HL-60 (cell line): Measurements from ENCODE around the gene PCCA.

Experiments
- DNase-seq, 2 experiments: peaks; one replicate each; pipeline ENCODE4 v3.0.0-alpha.2; 2010 to 2020; ENCODE audit warnings: low read depth in 1 of 2, low spot score in 1 of 2
- H3K27ac ChIP-seq: fragments of 250-450 bp; sonication (Bioruptor Pico); replicated peaks from 2 replicates; pipeline ENCODE4 v1.5.1; 2020; ENCODE audit warnings: mild to moderate bottlenecking, moderate library complexity
- H3K27me3 ChIP-seq: fragments of 250-450 bp; sonication (Bioruptor Pico); 2 replicates; pipeline ENCODE4 v1.5.1; 2021; ENCODE audit warnings: mild to moderate bottlenecking, moderate library complexity; ENCODE audit not compliant: insufficient read depth, poor library complexity, severe bottlenecking
- H3K4me3 ChIP-seq: replicated peaks from 2 replicates; pipeline ENCODE4 v1.5.1; 2011; ENCODE audit warnings: mild to moderate bottlenecking, control low read depth, low read length; ENCODE audit not compliant: insufficient read depth
- CTCF ChIP-seq: IDR thresholded peaks from one replicate; pipeline ENCODE4 v1.5.1; 2011; ENCODE audit warnings: low read length, control low read depth, inconsistent platforms; ENCODE audit not compliant: insufficient read depth
- GABPA ChIP-seq: IDR thresholded peaks from 2 replicates; pipeline ENCODE4 v1.6.1; 2012; ENCODE audit warnings: low read depth
- POLR2AphosphoS5 ChIP-seq: IDR thresholded peaks from 2 replicates; pipeline ENCODE4 v1.6.1; 2012; ENCODE audit warnings: low read depth
- SPI1 ChIP-seq: IDR thresholded peaks from 2 replicates; pipeline ENCODE4 v1.6.1; 2012; ENCODE audit warnings: low read depth, mild to moderate bottlenecking, borderline replicate concordance
- TF ChIP-seq, protein P1 (sequence below): IDR thresholded peaks from 2 replicates; pipeline ENCODE4 v1.6.1; 2012; ENCODE audit warnings: low read depth; ENCODE audit not compliant: insufficient replicate concordance

The PCCA gene

DNA sequence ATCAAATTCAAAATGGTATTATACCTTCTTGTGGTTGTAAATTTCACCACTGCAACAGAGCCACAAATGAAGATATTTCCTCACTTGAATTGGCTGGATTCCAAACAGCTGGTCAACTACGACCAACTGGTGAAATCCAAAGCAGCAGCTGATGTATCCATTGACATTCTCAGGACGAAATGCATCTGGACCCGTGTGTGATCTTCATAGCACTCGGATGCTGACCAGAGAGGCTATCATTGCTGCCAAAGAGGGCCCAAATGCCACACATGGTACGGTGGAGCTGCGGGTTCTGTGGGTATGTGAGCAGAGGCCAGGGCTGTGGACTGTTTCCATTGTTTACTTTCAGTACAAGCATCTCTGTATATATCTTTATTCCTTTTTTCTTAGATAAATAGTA, 25.6 kb upstream of the PCCA start:
- DNase-seq = no peak
- H3K27ac ChIP-seq = no peak overlapping the region
- no peak overlapping the region for H3K4me3 ChIP-seq
- TF ChIP-seq SPI1 (no peak), CTCF (no peak), GABPA (no peak), POLR2AphosphoS5 (no peak)
- TF ChIP-seq, protein P1, sequence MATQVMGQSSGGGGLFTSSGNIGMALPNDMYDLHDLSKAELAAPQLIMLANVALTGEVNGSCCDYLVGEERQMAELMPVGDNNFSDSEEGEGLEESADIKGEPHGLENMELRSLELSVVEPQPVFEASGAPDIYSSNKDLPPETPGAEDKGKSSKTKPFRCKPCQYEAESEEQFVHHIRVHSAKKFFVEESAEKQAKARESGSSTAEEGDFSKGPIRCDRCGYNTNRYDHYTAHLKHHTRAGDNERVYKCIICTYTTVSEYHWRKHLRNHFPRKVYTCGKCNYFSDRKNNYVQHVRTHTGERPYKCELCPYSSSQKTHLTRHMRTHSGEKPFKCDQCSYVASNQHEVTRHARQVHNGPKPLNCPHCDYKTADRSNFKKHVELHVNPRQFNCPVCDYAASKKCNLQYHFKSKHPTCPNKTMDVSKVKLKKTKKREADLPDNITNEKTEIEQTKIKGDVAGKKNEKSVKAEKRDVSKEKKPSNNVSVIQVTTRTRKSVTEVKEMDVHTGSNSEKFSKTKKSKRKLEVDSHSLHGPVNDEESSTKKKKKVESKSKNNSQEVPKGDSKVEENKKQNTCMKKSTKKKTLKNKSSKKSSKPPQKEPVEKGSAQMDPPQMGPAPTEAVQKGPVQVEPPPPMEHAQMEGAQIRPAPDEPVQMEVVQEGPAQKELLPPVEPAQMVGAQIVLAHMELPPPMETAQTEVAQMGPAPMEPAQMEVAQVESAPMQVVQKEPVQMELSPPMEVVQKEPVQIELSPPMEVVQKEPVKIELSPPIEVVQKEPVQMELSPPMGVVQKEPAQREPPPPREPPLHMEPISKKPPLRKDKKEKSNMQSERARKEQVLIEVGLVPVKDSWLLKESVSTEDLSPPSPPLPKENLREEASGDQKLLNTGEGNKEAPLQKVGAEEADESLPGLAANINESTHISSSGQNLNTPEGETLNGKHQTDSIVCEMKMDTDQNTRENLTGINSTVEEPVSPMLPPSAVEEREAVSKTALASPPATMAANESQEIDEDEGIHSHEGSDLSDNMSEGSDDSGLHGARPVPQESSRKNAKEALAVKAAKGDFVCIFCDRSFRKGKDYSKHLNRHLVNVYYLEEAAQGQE = no peak
- H3K27me3 ChIP-seq = no peaks in the 10 kb centered on the region

DNA sequence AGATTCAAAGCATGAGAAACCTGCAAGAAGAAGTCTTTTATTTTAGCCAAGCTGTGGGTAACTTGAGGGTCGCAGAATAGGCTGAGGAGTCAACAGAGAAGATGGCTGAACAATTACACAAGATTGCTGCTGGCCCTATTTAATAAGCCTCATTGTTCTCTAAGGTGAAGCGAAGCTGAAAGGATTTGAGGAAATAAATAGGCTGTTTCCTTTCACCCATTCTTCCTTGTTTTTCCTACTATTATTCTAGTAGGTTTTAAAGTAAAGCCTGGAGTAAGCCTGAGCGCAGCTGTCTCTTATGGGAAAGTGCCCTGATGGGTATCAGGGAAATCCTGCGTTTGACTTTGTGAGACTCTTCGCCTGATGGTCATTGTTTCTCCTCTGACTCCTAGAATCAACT, 25.0 kb upstream of the PCCA start:
- no peak for TF ChIP-seq CTCF
- no peaks in the 10 kb centered on the region for H3K27me3 ChIP-seq
- H3K27ac ChIP-seq = no peak overlapping the region
- H3K4me3 ChIP-seq = no peak overlapping the region
- DNase-seq = no peak

GRCh38 chr13:100068133-100068931, 20.6 kb upstream of the PCCA start:
- TF ChIP-seq SPI1 = no peak
- no peak for TF ChIP-seq CTCF
- TF ChIP-seq GABPA = no peak
- TF ChIP-seq, protein P1 = no peak
- TF ChIP-seq POLR2AphosphoS5 = no peak
- DNase-seq = no peak

DNA sequence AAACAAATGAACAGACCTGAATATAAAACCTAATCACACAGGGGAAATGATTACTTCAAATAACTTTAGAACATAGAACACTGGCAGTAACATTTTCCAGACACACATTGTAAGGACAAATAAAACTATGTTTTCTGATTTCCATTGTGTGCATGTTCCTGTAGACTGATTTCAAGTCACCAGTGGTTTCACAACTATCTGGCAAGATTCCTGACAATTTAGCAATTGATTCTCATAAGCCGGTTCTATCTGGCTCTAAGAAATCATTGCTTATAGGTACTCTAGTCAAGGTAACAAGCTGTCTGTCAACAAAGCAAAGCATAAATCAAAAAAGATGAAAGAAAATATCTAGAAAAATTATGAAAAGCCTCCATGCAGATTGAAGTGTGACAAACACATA, 19.6 kb upstream of the PCCA start:
- Histone ChIP-seq H3K27ac (no peak overlapping the region), H3K27me3 (no peaks in the 10 kb centered on the region), H3K4me3 (no peak overlapping the region)
- no peak for TF ChIP-seq POLR2AphosphoS5
- no peak for TF ChIP-seq CTCF
- TF ChIP-seq, protein P1 = no peak
- TF ChIP-seq GABPA = no peak
- TF ChIP-seq SPI1 = no peak
- DNase-seq = no peak

More at GRCh38 chr13:100068133-100068931, 20.6 kb upstream of the PCCA start:
- H3K27me3 ChIP-seq = no peaks in the 10 kb centered on the region
- H3K27ac ChIP-seq = no peak overlapping the region
- no peak overlapping the region for H3K4me3 ChIP-seq
